Mesenchymal stem cell (in vitro differentiated cells and primary cell): ENCODE data around the gene ZBTB21.

Experiments
- DNase-seq: peaks from one replicate; pipeline ENCODE4 v3.0.0-alpha.2; 2013
- H2AFZ ChIP-seq: one replicate; pipeline ENCODE4 v1.6.1; 2013; ENCODE audit warnings: low read depth, mild to moderate bottlenecking, control low read depth, inconsistent platforms, low read length, moderate library complexity
- H2AK5ac ChIP-seq: 2 replicates; pipeline ENCODE4 v1.6.1; 2013; ENCODE audit warnings: low read length, moderate library complexity, mild to moderate bottlenecking, inconsistent platforms; ENCODE audit not compliant: severe bottlenecking
- H2BK120ac ChIP-seq: one replicate; pipeline ENCODE4 v1.6.1; 2013; ENCODE audit warnings: low read depth, mild to moderate bottlenecking, inconsistent platforms, low read length, moderate library complexity
- H2BK12ac ChIP-seq, 2 experiments: one replicate each; pipeline ENCODE4 v1.6.1; 2013; ENCODE audit warnings: inconsistent platforms in 2 of 2, low read length in 2 of 2, mild to moderate bottlenecking in 2 of 2, moderate library complexity in 2 of 2, control low read depth in 1 of 2
- H2BK15ac ChIP-seq: one replicate; pipeline ENCODE4 v1.6.1; 2013; ENCODE audit warnings: mild to moderate bottlenecking, low read depth, inconsistent platforms; ENCODE audit not compliant: poor library complexity, severe bottlenecking
- H2BK5ac ChIP-seq: 2 replicates; pipeline ENCODE4 v1.6.1; 2013; ENCODE audit warnings: low read depth, mild to moderate bottlenecking, low read length, control low read depth, inconsistent platforms; ENCODE audit not compliant: poor library complexity, severe bottlenecking
- H3K14ac ChIP-seq, 2 experiments: one replicate each; pipeline ENCODE4 v1.6.1; 2013; ENCODE audit warnings: inconsistent platforms in 2 of 2, low read length in 2 of 2, control low read depth in 1 of 2, mild to moderate bottlenecking in 1 of 2, moderate library complexity in 1 of 2
- H3K18ac ChIP-seq, 2 experiments: one replicate each; pipeline ENCODE4 v1.6.1; 2013; ENCODE audit warnings: inconsistent platforms in 2 of 2, low read length in 2 of 2, control low read depth in 1 of 2, low read depth in 1 of 2, mild to moderate bottlenecking in 1 of 2
- H3K23ac ChIP-seq, 2 experiments: one replicate each; pipeline ENCODE4 v1.6.1; 2013; ENCODE audit warnings: inconsistent platforms in 2 of 2, low read length in 2 of 2, mild to moderate bottlenecking in 2 of 2, moderate library complexity in 2 of 2, control low read depth in 1 of 2
- H3K27ac ChIP-seq: 2 replicates; pipeline ENCODE4 v1.5.1; 2013; ENCODE audit warnings: mild to moderate bottlenecking, moderate library complexity, low read length, control low read depth, inconsistent platforms; ENCODE audit not compliant: poor library complexity, severe bottlenecking
- H3K27me3 ChIP-seq, 2 experiments: 2 replicates each; pipeline versions ENCODE4 v1.6.1 to v1.7.0; 2013; ENCODE audit warnings: low read length in 2 of 2, mild to moderate bottlenecking in 2 of 2, moderate library complexity in 2 of 2, control low read depth in 1 of 2, inconsistent platforms in 1 of 2; ENCODE audit not compliant: control insufficient read depth in 1 of 2, insufficient read depth in 1 of 2
- H3K36me3 ChIP-seq, 2 experiments: 2 replicates each; pipeline versions ENCODE4 v1.6.1 to v1.7.0; 2013; ENCODE audit warnings: low read length in 2 of 2, control low read depth in 1 of 2, inconsistent platforms in 1 of 2, low read depth in 1 of 2, mild to moderate bottlenecking in 1 of 2; ENCODE audit not compliant: insufficient read depth in 2 of 2, control insufficient read depth in 1 of 2
- H3K4ac ChIP-seq, 2 experiments: one replicate each; pipeline ENCODE4 v1.6.1; 2013; ENCODE audit warnings: inconsistent platforms in 2 of 2, low read length in 2 of 2, mild to moderate bottlenecking in 2 of 2, moderate library complexity in 2 of 2, control low read depth in 1 of 2, low read depth in 1 of 2
- H3K4me1 ChIP-seq: 2 replicates; pipeline ENCODE4 v1.6.1; 2013; ENCODE audit warnings: low read depth, low read length, control low read depth; ENCODE audit not compliant: control insufficient read depth, insufficient read depth
- H3K4me2 ChIP-seq: 2 replicates; pipeline ENCODE4 v1.6.1; 2013; ENCODE audit warnings: low read length, mild to moderate bottlenecking, inconsistent platforms; ENCODE audit not compliant: poor library complexity, severe bottlenecking
- H3K4me3 ChIP-seq, 2 experiments: 2 replicates each; pipeline versions ENCODE4 v1.5.1 to v1.7.0; 2013; ENCODE audit warnings: low read length in 2 of 2, mild to moderate bottlenecking in 2 of 2, control low read depth in 1 of 2, low read depth in 1 of 2; ENCODE audit not compliant: insufficient read depth in 1 of 2
- H3K79me1 ChIP-seq: replicated peaks from 2 replicates; pipeline ENCODE4 v1.6.1; 2013; ENCODE audit warnings: mild to moderate bottlenecking, control low read depth, low read length, inconsistent platforms; ENCODE audit not compliant: poor library complexity, severe bottlenecking
- H3K9ac ChIP-seq: 2 replicates; pipeline ENCODE4 v1.7.0; 2013; ENCODE audit warnings: mild to moderate bottlenecking, low read length, moderate library complexity
- H3K9me3 ChIP-seq: 2 replicates; pipeline ENCODE4 v1.7.0; 2013; ENCODE audit warnings: mild to moderate bottlenecking, low read length; ENCODE audit not compliant: control insufficient read depth
- H4K8ac ChIP-seq: one replicate; pipeline ENCODE4 v1.6.1; 2013; ENCODE audit warnings: inconsistent platforms, mild to moderate bottlenecking, low read length, moderate library complexity
- H4K91ac ChIP-seq: one replicate; pipeline ENCODE4 v1.6.1; 2013; ENCODE audit warnings: mild to moderate bottlenecking, low read length, inconsistent platforms
- WGBS: methylation state at CpG from one replicate; pipeline ENCODE4 v1.1.7; 2013; ENCODE audit warnings: mixed read lengths; 5-methylcytosine and 5-hydroxymethylcytosine counted together

ZBTB21 gene

GRCh38 chr21:42042651-42043050 is 32.5 kb upstream of the ZBTB21 start:
- H3K27me3 ChIP-seq = peaks cover 0 to 11% of the 10 kb centered on the region in 2 experiments
- H3K4me1 ChIP-seq = peaks cover 29% of the 10 kb centered on the region
- H4K91ac ChIP-seq = peak overlapping the region; percentile 43
- DNase-seq = no peak
- no peak overlapping the region for H2AK5ac ChIP-seq
- no peak overlapping the region for H2AFZ ChIP-seq
- no peaks in the 10 kb centered on the region for H3K79me1 ChIP-seq
- H3K9ac ChIP-seq = no peak overlapping the region
- H3K4ac ChIP-seq = no peak overlapping the region
- 84% methylated on average over 6 of the region's 9 CpGs for WGBS
- peak overlapping the region in 1 of 2 experiments; percentile 6 for H3K18ac ChIP-seq
- peak overlapping the region; percentile 44 for H2BK15ac ChIP-seq
- H3K36me3 ChIP-seq = no peaks in the 10 kb centered on the region
- no peak overlapping the region for H4K8ac ChIP-seq
- H3K9me3 ChIP-seq = no peaks in the 10 kb centered on the region
- no peak overlapping the region for H3K4me3 ChIP-seq
- H3K14ac ChIP-seq = peak overlapping the region in 1 of 2 experiments; percentile 75
- no peak overlapping the region for H3K4me2 ChIP-seq
- H3K27ac ChIP-seq = no peak overlapping the region
- H2BK120ac ChIP-seq = no peak overlapping the region
- no peak overlapping the region for H3K23ac ChIP-seq
- H2BK12ac ChIP-seq = peak overlapping the region; percentile 3 to 69
- H2BK5ac ChIP-seq = no peak overlapping the region

GRCh38 chr21:42041711-42042110 is 31.6 kb upstream of the ZBTB21 start:
- H4K8ac ChIP-seq = peak overlapping the region; percentile 87
- peak overlapping the region; percentile 68 for H2AK5ac ChIP-seq
- peak overlapping the region; percentile 43 for H4K91ac ChIP-seq
- H3K4ac ChIP-seq = peak overlapping the region; percentile 11 to 78
- H3K18ac ChIP-seq = peak overlapping the region; percentile 65 to 82
- no peaks in the 10 kb centered on the region for H3K36me3 ChIP-seq
- H3K9me3 ChIP-seq = no peaks in the 10 kb centered on the region
- no peak overlapping the region for H3K27ac ChIP-seq
- H3K23ac ChIP-seq = no peak overlapping the region
- peaks cover 27% of the 10 kb centered on the region for H3K4me1 ChIP-seq
- H3K27me3 ChIP-seq = peaks cover 0 to 11% of the 10 kb centered on the region in 2 experiments
- H3K4me3 ChIP-seq = no peak overlapping the region
- peak overlapping the region; percentile 44 for H2BK15ac ChIP-seq
- H3K4me2 ChIP-seq = no peak overlapping the region
- no peaks in the 10 kb centered on the region for H3K79me1 ChIP-seq
- no peak overlapping the region for H2AFZ ChIP-seq
- 58% methylated on average over 4 of the region's 4 CpGs for WGBS
- H2BK120ac ChIP-seq = peak overlapping the region; percentile 92
- no peak overlapping the region for H2BK5ac ChIP-seq
- no peak overlapping the region for H3K9ac ChIP-seq
- H3K14ac ChIP-seq = no peak overlapping the region
- H2BK12ac ChIP-seq = peak overlapping the region; percentile 49 to 94
- peak; percentile 37 for DNase-seq

GRCh38 chr21:42041246-42041645 is 31.1 kb upstream of the ZBTB21 start:
- Histone ChIP-seq H4K8ac (peak overlapping the region; percentile 87), H2BK120ac (peak overlapping the region; percentile 92), H3K23ac (peak overlapping the region in 1 of 2 experiments; percentile 2), H3K9me3 (no peaks in the 10 kb centered on the region), H3K18ac (peak overlapping the region; percentile 65 to 98), H3K79me1 (no peaks in the 10 kb centered on the region), H2BK12ac (peak overlapping the region; percentile 77 to 99), H3K14ac (no peak overlapping the region), H2BK5ac (no peak overlapping the region), H2BK15ac (peak overlapping the region; percentile 82), H3K4ac (peak overlapping the region; percentile 50 to 78), H2AFZ (no peak overlapping the region), H3K36me3 (no peaks in the 10 kb centered on the region), H2AK5ac (peak overlapping the region; percentile 90), H3K9ac (peak overlapping the region; percentile 78), H3K27ac (peak overlapping the region; percentile 76), H3K4me3 (no peak overlapping the region), H3K27me3 (peaks cover 0 to 11% of the 10 kb centered on the region in 2 experiments), H3K4me1 (peaks cover 27% of the 10 kb centered on the region), H3K4me2 (no peak overlapping the region), H4K91ac (peak overlapping the region; percentile 98)
- DNase-seq = no peak
- 96% methylated on average over 7 of the region's 7 CpGs for WGBS

GRCh38 chr21:42040411-42041180 is 30.4 kb upstream of the ZBTB21 start:
- peaks cover 29% of the 10 kb centered on the region for H3K4me1 ChIP-seq
- peaks cover 0 to 11% of the 10 kb centered on the region in 2 experiments for H3K27me3 ChIP-seq
- peak overlapping the region; percentile 48 for H2BK5ac ChIP-seq
- no peak overlapping the region for H3K4me2 ChIP-seq
- H3K4ac ChIP-seq = peak overlapping the region; percentile 78 to 98
- WGBS = 20% methylated on average over 18 of the region's 18 CpGs
- H4K8ac ChIP-seq = peak overlapping the region; percentile 93
- H3K18ac ChIP-seq = peak overlapping the region; percentile 88 to 98
- H3K23ac ChIP-seq = peak overlapping the region in 1 of 2 experiments; percentile 2
- H2BK15ac ChIP-seq = peak overlapping the region; percentile 89
- no peaks in the 10 kb centered on the region for H3K9me3 ChIP-seq
- H3K14ac ChIP-seq = peak overlapping the region in 1 of 2 experiments; percentile 84
- H2AFZ ChIP-seq = peak overlapping the region; percentile 44
- peak overlapping the region in 1 of 2 experiments; percentile 51 for H3K4me3 ChIP-seq
- H4K91ac ChIP-seq = peak overlapping the region; percentile 98
- peak; percentile 100 for DNase-seq
- peak overlapping the region; percentile 88 for H3K27ac ChIP-seq
- peak overlapping the region; percentile 90 for H2AK5ac ChIP-seq
- no peaks in the 10 kb centered on the region for H3K79me1 ChIP-seq
- peak overlapping the region; percentile 85 for H3K9ac ChIP-seq
- H3K36me3 ChIP-seq = no peaks in the 10 kb centered on the region
- H2BK12ac ChIP-seq = peak overlapping the region; percentile 99 to 100
- peak overlapping the region; percentile 94 for H2BK120ac ChIP-seq
